Right kidney (tissue), 9 donors: Measurements from ENCODE around the gene UBN1.

Source experiments
- DNase-seq: peaks from one replicate; pipeline ENCODE4 v3.0.0-alpha.2; 2016
- long read RNA-seq, 8 donors: transcript quantifications; one replicate each; lab custom pipeline, GENCODE V29; 2026

UBN1 gene, protein sequence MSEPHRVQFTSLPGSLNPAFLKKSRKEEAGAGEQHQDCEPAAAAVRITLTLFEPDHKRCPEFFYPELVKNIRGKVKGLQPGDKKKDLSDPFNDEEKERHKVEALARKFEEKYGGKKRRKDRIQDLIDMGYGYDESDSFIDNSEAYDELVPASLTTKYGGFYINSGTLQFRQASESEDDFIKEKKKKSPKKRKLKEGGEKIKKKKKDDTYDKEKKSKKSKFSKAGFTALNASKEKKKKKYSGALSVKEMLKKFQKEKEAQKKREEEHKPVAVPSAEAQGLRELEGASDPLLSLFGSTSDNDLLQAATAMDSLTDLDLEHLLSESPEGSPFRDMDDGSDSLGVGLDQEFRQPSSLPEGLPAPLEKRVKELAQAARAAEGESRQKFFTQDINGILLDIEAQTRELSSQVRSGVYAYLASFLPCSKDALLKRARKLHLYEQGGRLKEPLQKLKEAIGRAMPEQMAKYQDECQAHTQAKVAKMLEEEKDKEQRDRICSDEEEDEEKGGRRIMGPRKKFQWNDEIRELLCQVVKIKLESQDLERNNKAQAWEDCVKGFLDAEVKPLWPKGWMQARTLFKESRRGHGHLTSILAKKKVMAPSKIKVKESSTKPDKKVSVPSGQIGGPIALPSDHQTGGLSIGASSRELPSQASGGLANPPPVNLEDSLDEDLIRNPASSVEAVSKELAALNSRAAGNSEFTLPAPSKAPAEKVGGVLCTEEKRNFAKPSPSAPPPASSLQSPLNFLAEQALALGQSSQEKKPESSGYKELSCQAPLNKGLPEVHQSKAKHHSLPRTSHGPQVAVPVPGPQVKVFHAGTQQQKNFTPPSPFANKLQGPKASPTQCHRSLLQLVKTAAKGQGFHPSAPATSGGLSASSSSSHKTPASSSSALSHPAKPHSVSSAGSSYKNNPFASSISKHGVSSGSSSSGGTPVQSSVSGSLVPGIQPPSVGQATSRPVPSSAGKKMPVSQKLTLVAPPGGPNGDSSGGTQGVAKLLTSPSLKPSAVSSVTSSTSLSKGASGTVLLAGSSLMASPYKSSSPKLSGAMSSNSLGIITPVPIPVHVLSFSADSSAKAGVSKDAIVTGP (N-terminal part only)
- long read RNA-seq, donor 1, partial matches to known transcripts: 20 of 20 reads
- long read RNA-seq, donor 1, other reads (novel, unspliced or antisense): 0 of 20 reads
- long read RNA-seq, donor 2, partial matches to known transcripts: 0 of 1 reads
- long read RNA-seq, donor 2, other reads (novel, unspliced or antisense): 0 of 1 reads
- long read RNA-seq, donor 3, partial matches to known transcripts: 5 of 5 reads
- long read RNA-seq, donor 3, other reads (novel, unspliced or antisense): 0 of 5 reads
- long read RNA-seq, donor 4: 0 reads
- long read RNA-seq, donor 5, full-length matches to known transcripts: 1 of 1 reads
- long read RNA-seq, donor 5, partial matches to known transcripts: 0 of 1 reads
- long read RNA-seq, donor 5, other reads (novel, unspliced or antisense): 0 of 1 reads
- long read RNA-seq, donor 6, partial matches to known transcripts: 18 of 26 reads
- long read RNA-seq, donor 6, other reads (novel, unspliced or antisense): 7 of 26 reads
- long read RNA-seq, donor 7: 0 reads
- long read RNA-seq, donor 8: 0 reads

DNA sequence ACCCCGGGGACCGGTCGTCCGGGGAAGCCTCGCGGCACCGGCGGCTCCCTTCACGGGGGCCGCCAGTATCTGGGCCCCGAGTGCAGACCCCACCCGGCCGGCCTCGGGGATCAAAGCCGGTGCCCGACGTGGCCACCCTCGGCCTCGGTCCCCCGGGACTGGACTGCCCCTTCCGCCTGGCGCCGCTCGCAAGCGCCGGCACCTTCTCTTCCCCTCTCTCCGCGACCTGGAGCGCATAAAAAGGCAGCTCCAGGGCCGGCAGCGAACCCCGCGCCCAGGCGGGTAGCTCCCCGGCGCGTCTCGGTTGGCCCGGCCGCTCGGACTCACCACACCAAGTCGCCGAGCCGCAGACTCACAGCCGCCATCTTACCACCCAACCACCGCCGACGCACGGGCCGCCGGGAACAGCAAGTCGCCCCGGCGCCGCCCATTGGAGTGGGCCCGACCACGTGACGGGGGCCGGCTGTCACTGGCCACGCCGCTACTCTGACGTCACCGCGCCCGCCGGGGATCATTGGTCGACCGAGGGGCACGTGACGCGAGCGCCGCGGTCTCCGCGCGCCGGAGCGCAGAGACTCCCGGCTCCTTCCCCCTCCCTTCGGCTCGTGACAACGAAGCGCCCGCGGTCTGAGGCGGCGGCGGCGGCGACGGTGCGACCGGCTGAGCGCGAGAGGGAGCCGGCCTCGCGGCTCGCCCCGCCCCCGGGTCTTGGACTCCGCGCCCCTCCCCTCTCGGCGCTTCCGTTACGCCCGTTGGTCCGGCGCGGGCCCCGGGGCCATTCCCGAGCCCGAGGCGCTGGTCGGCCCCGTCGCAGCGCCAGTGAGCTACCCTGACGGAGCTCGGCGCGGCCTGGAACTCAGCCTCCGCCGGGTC lies at the start of gene UBN1, which contains the start of gene GLYR1:
Gene UBN1, plus strand, starts transcription at position 581 of the 873 bp plus-strand sequence. CDS start 5,437 bp downstream, outside the sequence.
Gene GLYR1, minus strand, starts transcription at position 388 of the 873 bp plus-strand sequence. Its CDS starts 23 bp downstream, at position 365.
- peak; percentile 91 for DNase-seq

GRCh38 chr16:4797805-4798252 lies 49.5 kb upstream of the UBN1 start:
- DNase-seq: no peak

DNA sequence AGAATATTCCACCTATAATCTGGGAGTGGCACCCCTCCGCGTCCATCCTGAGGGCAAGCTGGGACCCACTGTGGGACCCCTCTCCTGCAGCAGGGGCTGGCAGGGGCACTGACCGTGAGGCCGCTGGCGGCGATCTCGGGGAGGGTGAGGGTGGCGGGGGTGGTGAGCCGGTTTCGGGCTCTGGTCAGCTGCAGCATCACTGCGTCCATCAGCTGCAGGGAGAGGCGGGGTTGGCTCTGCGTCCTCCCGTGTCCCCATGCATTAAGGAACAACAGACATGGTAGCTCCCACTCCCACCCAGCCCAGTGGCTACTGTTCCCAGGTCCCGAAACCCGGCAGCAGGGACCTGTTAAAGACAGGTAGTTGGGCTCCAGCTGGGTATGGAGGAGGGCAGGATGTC lies 48.8 kb upstream of the UBN1 start:
- no peak for DNase-seq

DNA sequence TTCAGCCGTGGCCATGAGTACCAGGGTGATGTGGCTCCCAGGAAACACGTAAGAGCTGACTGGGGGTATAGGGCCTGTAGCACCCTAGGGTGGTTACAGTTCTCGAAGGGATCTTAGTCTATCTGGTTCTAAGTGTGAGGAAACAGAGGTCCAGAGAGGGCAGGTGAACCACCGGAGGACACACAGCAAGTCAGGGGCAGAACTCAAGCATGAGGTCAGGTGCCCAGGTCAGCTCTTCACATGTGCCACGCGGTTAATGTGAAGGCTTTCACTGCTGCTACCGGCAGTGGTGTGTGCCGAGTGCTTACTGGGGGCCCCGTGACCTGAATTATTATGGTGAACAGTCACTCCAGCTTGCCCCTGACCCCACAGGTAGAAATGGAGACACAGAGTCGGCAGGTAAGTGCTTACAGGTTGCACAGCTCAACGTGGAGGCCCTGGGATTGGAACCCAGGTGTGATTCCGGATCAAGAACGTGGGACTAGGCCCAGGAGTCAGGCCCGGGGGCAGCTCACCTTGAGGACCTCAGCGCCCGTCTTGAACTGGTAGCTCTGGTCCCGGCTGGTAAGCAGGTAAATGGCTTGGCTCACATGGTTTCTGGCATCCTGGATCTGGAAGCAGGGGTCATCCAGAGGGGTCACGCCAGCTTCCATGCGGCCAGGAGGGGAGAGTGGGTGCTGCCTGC lies 48.0 kb upstream of the UBN1 start:
- no peak for DNase-seq

DNA sequence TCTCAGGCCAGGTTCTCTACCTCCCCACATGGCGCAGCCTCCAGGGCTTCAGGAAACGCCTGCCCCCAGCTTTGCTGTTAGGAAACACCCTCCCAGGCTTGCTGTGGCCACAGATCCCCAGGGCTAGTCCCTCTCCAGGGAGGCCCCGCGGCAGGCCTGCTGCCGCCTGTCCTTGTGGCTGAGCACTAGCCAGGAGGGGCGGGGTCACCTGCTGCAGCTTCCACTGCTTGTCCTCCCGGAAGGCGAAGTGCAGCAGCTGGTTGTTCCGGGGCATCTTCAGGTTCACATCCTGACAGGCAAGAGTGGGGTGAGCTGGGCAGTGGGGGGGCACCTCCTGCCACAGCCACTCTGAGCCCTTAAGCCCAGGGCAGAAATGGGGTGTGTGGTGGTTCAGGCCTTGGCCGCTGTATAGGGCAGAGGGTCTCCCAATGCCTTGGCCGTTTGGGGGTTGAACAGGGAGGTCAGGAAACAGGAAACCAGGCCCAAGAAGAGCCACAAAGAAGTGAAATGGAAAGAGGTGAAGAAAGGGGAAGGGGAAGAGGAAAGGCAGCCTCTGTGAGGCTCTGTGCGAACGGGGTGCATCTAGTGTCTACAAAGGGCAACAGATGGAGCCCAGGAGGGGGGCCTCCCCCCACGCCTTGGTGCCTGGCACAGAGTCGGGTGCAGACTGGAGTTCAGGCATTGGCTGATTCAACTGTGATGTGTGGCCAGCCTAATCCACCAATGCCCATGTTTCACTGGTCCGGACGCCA lies 46.8 kb upstream of the UBN1 start:
- no peak for DNase-seq

DNA sequence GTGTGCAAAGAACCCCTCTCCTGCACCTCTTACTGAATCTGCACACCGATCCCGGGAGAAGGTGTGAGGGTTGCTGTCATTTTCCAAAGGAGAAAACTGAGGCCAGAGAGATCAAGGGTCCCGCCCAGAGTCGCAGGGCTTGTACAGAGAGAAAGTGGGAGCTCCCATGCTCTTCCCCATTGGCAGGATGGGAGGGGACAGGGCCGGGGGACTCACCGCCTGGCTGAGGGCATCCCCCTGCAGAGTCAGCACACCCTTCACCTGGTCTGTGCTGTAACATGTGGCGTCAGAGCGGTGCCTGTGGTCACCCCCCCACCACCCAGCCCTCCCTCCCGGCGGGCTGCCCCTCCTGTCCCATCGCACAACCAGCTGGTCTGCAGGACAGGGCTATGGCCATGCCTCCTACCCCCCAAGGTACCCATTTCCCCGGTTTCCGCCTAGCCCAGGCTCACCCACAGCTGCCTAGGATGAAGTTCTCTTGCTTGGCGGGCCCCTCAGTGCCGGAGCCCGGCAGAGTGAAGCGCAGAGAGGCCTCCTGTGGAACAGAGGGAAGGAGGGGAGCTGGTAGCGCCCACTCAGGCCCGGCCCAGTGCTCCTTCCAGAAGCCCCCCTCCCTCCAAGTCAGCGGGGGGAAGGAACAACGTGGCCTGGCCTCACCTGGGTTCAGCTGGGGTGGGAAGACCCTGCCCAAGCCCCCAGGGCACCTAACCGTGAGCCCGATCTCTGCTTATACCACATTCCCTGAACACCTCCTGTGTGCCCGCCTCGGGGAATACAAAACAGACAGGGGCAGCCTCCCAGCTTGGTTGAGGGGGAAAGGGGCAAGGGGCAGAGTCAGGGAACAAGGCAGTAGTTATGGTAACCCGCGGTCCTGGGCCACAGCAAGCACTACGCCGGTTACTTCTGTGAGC lies 46.0 kb upstream of the UBN1 start:
- no peak for DNase-seq

GRCh38 chr16:4801962-4802658 lies 45.2 kb upstream of the UBN1 start, which contains the start of gene ROGDI:
Gene ROGDI, minus strand, starts transcription at chr16:4802633. Its CDS starts 62 bp downstream, at chr16:4802571.
- peak; percentile 87 for DNase-seq

GRCh38 chr16:4802659-4803287 lies 44.5 kb upstream of the UBN1 start:
- DNase-seq: peak; percentile 99

GRCh38 chr16:4803401-4803844 lies 43.9 kb upstream of the UBN1 start:
- no peak for DNase-seq

- DNase-seq: no peak
Observed at GRCh38 chr16:4803898-4804762, 43.2 kb upstream of the UBN1 start.

GRCh38 chr16:4805231-4805630 lies 42.0 kb upstream of the UBN1 start:
- no peak for DNase-seq

GRCh38 chr16:4806280-4806679 lies 41.0 kb upstream of the UBN1 start:
- DNase-seq: no peak

DNA sequence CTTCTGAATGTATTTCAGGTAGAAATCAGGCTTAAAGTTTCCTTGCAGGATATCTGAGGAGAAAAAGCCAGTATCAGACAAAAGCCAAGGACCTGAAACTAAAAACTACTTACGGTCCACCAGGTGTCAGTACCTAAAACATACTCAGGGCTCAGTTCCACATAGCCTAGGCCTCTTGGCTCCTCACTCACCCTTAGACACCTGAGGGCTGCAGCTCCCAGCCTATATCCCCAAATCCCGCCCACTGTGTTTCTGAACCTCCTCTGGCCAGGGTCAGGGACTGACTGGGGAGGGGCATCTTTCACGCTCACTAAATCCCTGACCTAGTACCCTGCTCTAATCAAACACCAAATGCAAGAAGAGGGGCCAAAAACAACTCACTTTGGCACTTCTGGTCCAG lies 36.0 kb upstream of the UBN1 start:
- DNase-seq: no peak

DNA sequence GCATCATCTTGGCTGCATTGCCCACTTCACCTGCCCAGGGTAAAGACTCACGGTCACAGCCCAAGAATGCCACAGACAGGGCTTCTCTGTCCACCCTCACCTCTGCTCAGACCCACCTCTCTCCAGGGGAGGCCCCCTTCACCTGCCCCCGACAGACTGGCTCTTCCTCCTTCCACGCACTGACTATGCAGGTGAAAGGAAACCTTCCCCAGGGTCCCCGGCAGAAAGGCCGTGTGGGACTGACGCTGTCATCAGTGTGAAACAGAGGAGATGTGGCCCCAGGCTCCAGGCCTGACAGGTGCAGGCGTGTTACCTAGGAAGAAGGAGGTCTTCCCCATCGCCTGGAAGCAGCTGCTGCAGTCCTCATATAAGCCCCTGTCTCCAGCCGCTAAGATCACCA lies 35.5 kb upstream of the UBN1 start:
- DNase-seq: no peak

- no peak for DNase-seq
Observed at GRCh38 chr16:4813251-4814003, 33.9 kb upstream of the UBN1 start.
